B cell (primary cell): ENCODE data around the gene RASA2.

ENCODE experiments used
- CTCF ChIP-seq: fragments of 200-600 bp; IDR thresholded peaks from one replicate; pipeline ENCODE4 v1.8.0; 2022; ENCODE audit warnings: antibody characterized with exemption, mild to moderate bottlenecking
- EZH2 ChIP-seq: IDR thresholded peaks from 2 replicates; pipeline ENCODE4 v1.6.1; 2012; ENCODE audit warnings: borderline replicate concordance, low read depth, mild to moderate bottlenecking, moderate library complexity, low read length; ENCODE audit not compliant: insufficient read depth, poor library complexity, severe bottlenecking

- TF ChIP-seq CTCF: no peak
- TF ChIP-seq EZH2: no peak
Observed at GRCh38 chr3:141539431-141540187, 52.8 kb downstream of the RASA2 start.
